ENCODE results near the gene MYLK4.

DNA sequence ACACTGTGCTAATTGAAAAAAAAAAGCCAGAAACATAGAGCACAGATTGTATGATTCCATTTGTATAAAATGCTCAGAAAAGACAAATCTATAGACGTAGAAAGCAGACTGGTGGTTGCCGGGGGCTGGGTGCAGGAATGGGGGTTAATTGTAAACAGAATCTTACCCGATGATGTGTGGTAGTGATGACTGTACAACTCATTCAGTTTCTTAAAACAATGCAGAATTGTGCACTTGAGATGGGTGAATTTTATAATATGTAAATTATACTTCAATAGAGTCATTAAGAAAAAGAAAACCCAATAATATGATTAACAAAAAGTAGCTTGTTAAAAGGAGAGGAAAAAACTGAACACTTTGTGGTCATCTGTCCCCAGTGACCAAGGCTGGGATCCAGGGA, 3.7 kb upstream of the MYLK4 start:
- TF ChIP-seq YY1 (IDR thresholded peaks at IDR 0.05; ENCODE audit: insufficient read depth, insufficient read length) (no peak), SUZ12 (IDR thresholded peaks at IDR 0.05; ENCODE audit: extremely low read depth, insufficient read depth, insufficient read length) (no peak)

All from NT2/D1 (cell line).